Epithelial cell of esophagus (primary cell): ENCODE measurements around the gene MGST2.

ENCODE experiments used
- DNase-seq: peaks from one replicate; pipeline ENCODE4 v3.0.0; 2010; ENCODE audit warnings: low read depth
- H3K4me3 ChIP-seq: 2 replicates; pipeline ENCODE4 v1.5.1; 2011; ENCODE audit warnings: mild to moderate bottlenecking, low read length, control low read depth
- CTCF ChIP-seq: IDR thresholded peaks from 2 replicates; pipeline ENCODE4 v1.5.1; 2011; ENCODE audit warnings: low read depth, mild to moderate bottlenecking, low read length, control low read depth, inconsistent platforms; ENCODE audit not compliant: insufficient read depth; ENCODE audit errors: missing control alignments

Gene MGST2

GRCh38 chr4:139745111-139745639 lies 79.6 kb downstream of the MGST2 start:
- no peak for TF ChIP-seq CTCF
- no peak for DNase-seq
- no peak overlapping the region for H3K4me3 ChIP-seq

DNA sequence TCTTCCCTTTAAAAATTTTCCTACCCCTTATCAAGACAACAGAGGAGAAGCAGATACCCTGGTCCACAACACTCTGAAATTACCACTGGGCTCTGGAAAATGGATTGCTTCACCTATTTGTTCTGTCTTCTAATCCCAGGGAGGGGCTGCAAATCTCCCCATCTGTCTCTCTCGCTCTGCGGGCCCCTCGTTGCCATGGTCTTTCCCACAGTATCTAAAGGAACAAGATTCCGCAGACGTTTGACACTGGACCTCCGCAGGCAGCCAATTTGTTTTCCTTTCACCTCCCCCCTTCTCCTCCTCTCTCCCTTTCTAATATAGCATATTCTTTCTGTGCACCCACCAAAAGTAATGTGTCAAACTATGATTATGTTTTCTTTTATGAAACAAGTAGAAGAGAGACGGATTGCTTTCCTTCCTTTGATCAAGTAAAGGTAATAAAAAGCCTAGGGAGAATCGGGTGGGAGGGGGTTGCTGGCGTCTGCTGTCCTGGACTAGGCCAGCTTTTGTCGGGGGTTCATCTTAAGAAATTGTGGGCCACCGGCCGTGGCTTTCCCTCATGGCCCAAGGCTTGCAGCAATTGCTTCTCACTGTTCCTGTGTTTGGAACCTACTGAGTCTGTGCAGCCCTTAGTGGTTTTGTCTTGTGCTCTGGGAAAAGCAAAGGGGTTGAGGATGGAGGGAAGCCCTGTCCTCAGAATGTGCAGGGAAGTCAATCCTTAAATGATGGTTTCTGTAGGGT lies 81.0 kb downstream of the MGST2 start:
- no peak for TF ChIP-seq CTCF
- no peak for DNase-seq

DNA sequence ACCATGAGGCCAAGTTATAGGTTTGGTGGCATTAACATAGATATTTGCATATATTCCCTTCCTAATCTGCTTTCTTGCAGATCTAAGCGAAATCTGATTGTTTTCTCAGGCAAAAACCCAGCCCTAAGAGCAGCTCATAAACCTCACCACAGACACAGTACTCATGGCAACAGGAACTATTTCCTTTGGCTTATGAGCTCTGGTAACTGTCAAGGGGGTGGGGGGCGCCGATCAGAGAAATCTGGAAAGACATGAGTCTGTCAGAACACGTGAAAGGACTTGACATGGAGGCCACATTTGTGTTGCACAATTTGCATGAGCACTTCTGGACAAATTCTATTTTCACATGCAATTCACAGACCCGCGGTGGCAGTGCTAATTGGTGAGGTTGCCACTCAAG lies 83.7 kb downstream of the MGST2 start:
- TF ChIP-seq CTCF: no peak
- H3K4me3 ChIP-seq: no peak overlapping the region
- no peak for DNase-seq

More for the DNA sequence above, 81.0 kb downstream of the MGST2 start:
- no peak overlapping the region for H3K4me3 ChIP-seq

DNA sequence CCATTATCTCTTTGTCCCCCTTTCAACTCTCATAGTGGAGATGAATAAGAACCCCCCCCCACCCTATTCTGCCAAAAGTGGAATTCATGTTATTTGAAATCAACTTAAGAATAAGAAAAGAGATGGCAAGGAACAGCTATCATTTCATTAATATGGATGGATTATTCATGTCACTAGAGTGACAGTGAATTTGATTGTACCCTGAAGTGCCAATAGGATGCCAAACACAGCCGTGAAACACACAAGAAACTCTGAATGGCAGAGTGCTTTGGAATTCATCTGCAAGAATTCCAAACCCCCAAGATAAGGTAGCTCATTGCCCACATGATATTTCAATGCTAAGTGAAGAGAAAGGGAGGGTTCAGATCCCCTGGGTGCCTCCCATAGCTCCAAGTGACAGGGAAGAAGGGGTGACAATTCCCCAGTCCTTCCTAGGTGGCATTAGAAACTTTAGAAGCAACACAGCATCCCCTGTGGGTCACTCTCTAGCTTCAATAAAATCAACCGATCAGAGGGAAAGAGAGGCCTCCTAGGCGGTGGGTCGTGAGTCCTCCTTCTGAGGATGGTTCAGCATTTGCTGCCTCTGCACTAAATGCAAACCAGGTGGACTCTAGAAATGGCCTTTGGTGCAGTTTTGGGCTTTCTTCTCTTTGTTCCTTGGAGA lies 84.3 kb downstream of the MGST2 start:
- no peak for DNase-seq
- H3K4me3 ChIP-seq: no peak overlapping the region
- no peak for TF ChIP-seq CTCF

- no peak for DNase-seq
- no peak for TF ChIP-seq CTCF
- no peak overlapping the region for H3K4me3 ChIP-seq
These were observed 88.1 kb downstream of the MGST2 start for GRCh38 chr4:139753686-139754085.
